GM23248 (cell line): ENCODE measurements around the gene NRM. TPM values are rescaled to one million over a fixed set of nuclear protein-coding genes. Genes with fewer than 3 reads are reported as not detected.

Experiments
- DNase-seq: peaks from one replicate; pipeline ENCODE4 v3.0.0-alpha.2; 2015
- H2AFZ ChIP-seq: fragments of 200-600 bp; sonication (generic); 2 replicates; pipeline ENCODE4 v1.6.1; 2016; ENCODE audit warnings: antibody characterized with exemption
- H3F3A ChIP-seq: fragments of 200-600 bp; sonication (generic); 2 replicates; pipeline ENCODE4 v1.6.1; 2016; ENCODE audit warnings: mild to moderate bottlenecking, antibody characterized with exemption, mixed run types; ENCODE audit not compliant: insufficient read depth
- H3K27ac ChIP-seq: fragments of 200-600 bp; sonication (generic); 2 replicates; pipeline ENCODE4 v1.5.1; 2016; ENCODE audit warnings: mild to moderate bottlenecking
- H3K27me3 ChIP-seq: fragments of 200-600 bp; sonication (generic); replicated peaks from 2 replicates; pipeline ENCODE4 v1.6.1; 2016; ENCODE audit warnings: mild to moderate bottlenecking; ENCODE audit not compliant: insufficient read depth
- H3K36me3 ChIP-seq: fragments of 200-600 bp; sonication (generic); 2 replicates; pipeline ENCODE4 v1.6.1; 2016; ENCODE audit warnings: low read depth, mild to moderate bottlenecking
- H3K4me1 ChIP-seq: fragments of 200-600 bp; sonication (generic); 2 replicates; pipeline ENCODE4 v1.6.1; 2016; ENCODE audit warnings: mild to moderate bottlenecking; ENCODE audit not compliant: insufficient read depth
- H3K4me2 ChIP-seq: fragments of 200-600 bp; sonication (generic); one replicate; pipeline ENCODE4 v1.6.1; 2016; ENCODE audit warnings: mild to moderate bottlenecking; ENCODE audit not compliant: unreplicated experiment
- H3K4me3 ChIP-seq: fragments of 200-600 bp; sonication (generic); 2 replicates; pipeline ENCODE4 v1.5.1; 2016; ENCODE audit warnings: mild to moderate bottlenecking
- H3K79me2 ChIP-seq: fragments of 200-600 bp; sonication (generic); 2 replicates; pipeline ENCODE4 v1.6.1; 2016; ENCODE audit warnings: mild to moderate bottlenecking; ENCODE audit not compliant: insufficient read depth
- H3K9ac ChIP-seq: fragments of 200-600 bp; sonication (generic); 2 replicates; pipeline ENCODE4 v1.6.1; 2016; ENCODE audit warnings: mild to moderate bottlenecking
- H3K9me2 ChIP-seq: fragments of 200-600 bp; sonication (generic); 2 replicates; pipeline ENCODE4 v1.6.1; 2016; ENCODE audit warnings: mixed run types, mild to moderate bottlenecking, moderate library complexity; ENCODE audit not compliant: insufficient read depth
- H3K9me3 ChIP-seq: fragments of 200-600 bp; sonication (generic); one replicate; pipeline ENCODE4 v1.6.1; 2017; ENCODE audit warnings: low read depth
- H4K20me1 ChIP-seq: fragments of 200-600 bp; sonication (generic); 2 replicates; pipeline ENCODE4 v1.6.0; 2016; ENCODE audit not compliant: insufficient read depth
- EZH2 ChIP-seq: fragments of 200-600 bp; sonication (generic); IDR thresholded peaks from 2 replicates; pipeline ENCODE4 v1.6.1; 2018; ENCODE audit warnings: antibody characterized with exemption, mild to moderate bottlenecking; ENCODE audit not compliant: insufficient read depth, poor library complexity, severe bottlenecking
- EZH2phosphoT487 ChIP-seq: fragments of 200-600 bp; sonication (generic); IDR thresholded peaks from 2 replicates; pipeline ENCODE4 v1.6.1; 2018; ENCODE audit warnings: antibody characterized with exemption, moderate library complexity, mild to moderate bottlenecking, low read depth; ENCODE audit not compliant: insufficient read depth
- WGBS, 2 experiments: methylation state at CpG; one replicate each; pipeline ENCODE4 v1.1.6; 2015 to 2017; ENCODE audit warnings: low lambda C conversion rate in 2 of 2, low coverage in 1 of 2; ENCODE audit errors: missing lambda C conversion rate in 2 of 2; 5-methylcytosine and 5-hydroxymethylcytosine counted together
- in situ Hi-C: fragments of 300-500 bp; cut with MboI; formaldehyde crosslinking; loops from 2 replicates; pipeline ENCODE4 v1.15.0; 2020
- polyA plus RNA-seq: library from polyadenylated mRNA; unstranded; fragments of >200 nt; fragmentation: Nextera tagmentation; extraction: Ambion mirVana; gene quantifications from 2 replicates; pipeline ENCODE4 v1.2.1, GENCODE V29; 2016
- total RNA-seq: library from RNA; depleted of rRNA; stranded (reverse); fragments of >200 nt; shearing (Covaris generic); gene quantifications from 2 replicates; pipeline ENCODE4 v1.2.3, GENCODE V29; 2014

Gene NRM
- total and polyA plus RNA-seq, 2 experiments from 2014 or later, result 6.2 to 11.3 TPM

DNA sequence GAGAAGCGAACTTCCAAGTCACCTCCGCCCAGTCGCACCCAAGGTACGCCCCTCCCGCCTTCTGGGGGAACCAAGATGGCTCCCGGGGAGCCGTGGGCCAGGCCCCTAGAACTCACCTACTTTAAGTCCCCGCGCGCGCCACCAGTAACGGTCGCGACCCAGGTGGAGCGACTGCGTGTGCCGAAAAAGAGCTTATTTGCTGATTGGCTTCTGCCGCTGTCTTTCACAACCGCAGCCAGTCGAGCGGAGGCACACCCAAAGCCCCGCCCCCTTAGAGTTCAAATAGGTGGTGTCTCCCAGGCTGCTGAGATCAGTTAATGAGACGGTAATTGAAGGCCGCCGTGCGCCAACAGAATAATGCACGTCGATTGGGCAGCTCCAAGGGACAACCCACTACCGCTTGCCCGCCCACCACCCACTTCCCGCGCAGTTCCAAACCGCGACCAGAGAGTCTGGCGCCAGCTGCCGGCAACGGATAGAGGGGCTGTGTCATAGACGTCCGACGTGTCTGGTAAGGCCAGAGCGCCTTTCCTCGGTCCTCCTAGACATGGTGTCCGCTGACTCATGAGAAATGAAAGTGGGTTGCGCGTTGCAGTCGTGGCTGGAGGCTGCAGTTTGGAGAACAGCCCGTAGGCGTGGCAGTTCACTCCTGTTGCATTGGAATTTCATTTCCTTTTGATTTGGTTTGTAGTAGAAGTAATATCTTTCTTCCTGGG, 26.5 kb upstream of the NRM start, which contains the start of gene MDC1:
Gene MDC1, minus strand, starts transcription at position 153 of the 716 bp plus-strand sequence. CDS start 2,106 bp downstream, outside the sequence.
- H3K4me1 ChIP-seq, result peaks cover 18% of the 10 kb centered on the region
- H3K27ac ChIP-seq, result peak within 1 kb of the TSS; percentile 94
- peaks cover 68% of the 10 kb centered on the region for H3K79me2 ChIP-seq
- peak within 1 kb of the TSS; percentile 99 for H3K9ac ChIP-seq
- H3K27me3 ChIP-seq, result no peaks in the 10 kb centered on the region
- peaks cover 7% of the 10 kb centered on the region; the same call in 1 of the 2 replicates for H3K36me3 ChIP-seq
- TF ChIP-seq EZH2 (no peak), EZH2phosphoT487 (no peak)
- H2AFZ ChIP-seq, result peak within 1 kb of the TSS; percentile 68
- H3K9me3 ChIP-seq, result no peaks in the 10 kb centered on the region
- peak; percentile 100 for DNase-seq
- peak within 1 kb of the TSS; percentile 76 for H3K4me3 ChIP-seq
- peaks cover 32% of the 10 kb centered on the region for H3F3A ChIP-seq
- 1% methylated on average over 48 of the region's 48 CpGs for WGBS, 2 experiments
- no peaks in the 10 kb centered on the region; the same call in 1 of the 2 replicates for H4K20me1 ChIP-seq
- in situ Hi-C loops, result no loop called here
- H3K9me2 ChIP-seq, result no peaks in the 10 kb centered on the region
- peak within 1 kb of the TSS; percentile 93 for H3K4me2 ChIP-seq

DNA sequence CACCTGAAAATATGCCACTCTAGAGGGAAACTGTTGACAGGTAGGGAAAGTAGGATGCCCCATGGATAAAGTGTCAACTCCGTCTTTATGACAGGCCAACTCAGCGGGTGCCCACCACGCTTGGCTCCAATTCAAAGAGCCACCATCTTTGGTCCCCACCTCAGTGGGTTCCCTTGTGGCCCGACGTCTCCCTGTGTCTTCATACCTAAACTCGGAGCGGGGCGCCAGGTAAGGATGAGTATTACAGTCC, 26.0 kb upstream of the NRM start:
- no peak for TF ChIP-seq EZH2
- no peak for TF ChIP-seq EZH2phosphoT487
- Histone ChIP-seq H3K9me3 (no peaks in the 10 kb centered on the region), H3K4me2 (peak overlapping the region; percentile 89), H3K27ac (peak overlapping the region; percentile 86), H3K9ac (peak overlapping the region; percentile 93), H3K79me2 (peaks cover 64% of the 10 kb centered on the region), H4K20me1 (no peaks in the 10 kb centered on the region), H3F3A (peaks cover 27% of the 10 kb centered on the region), H3K27me3 (no peaks in the 10 kb centered on the region), H2AFZ (peak overlapping the region; percentile 68), H3K36me3 (peaks cover 3% of the 10 kb centered on the region; the same call in 1 of the 2 replicates), H3K4me1 (peaks cover 18% of the 10 kb centered on the region), H3K4me3 (peak overlapping the region; percentile 76), H3K9me2 (no peaks in the 10 kb centered on the region)
- in situ Hi-C loops, result no loop called here
- WGBS, 2 experiments, result 1 to 4% methylated on average over 8 of the region's 8 CpGs
- DNase-seq, result no peak

DNA sequence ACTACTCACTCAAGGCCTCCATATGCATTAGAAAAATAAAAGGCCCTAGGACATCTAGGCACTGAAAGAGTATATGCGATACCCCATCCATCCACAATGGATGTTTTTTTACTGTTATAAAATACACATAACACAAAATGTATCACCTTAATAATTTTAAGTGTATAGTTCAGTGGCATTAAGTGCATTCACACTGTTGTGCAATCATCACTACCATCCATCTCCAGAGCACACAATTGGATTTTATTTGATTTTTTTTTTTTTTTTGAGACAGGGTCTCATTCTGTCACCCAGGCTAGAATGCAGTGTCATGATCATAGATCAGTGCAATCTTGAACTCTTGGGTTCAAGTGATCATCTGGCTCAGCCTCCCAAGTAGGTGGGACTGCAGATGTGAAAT, 23.5 kb upstream of the NRM start:
- H2AFZ ChIP-seq, result no peak overlapping the region
- DNase-seq, result no peak
- no peaks in the 10 kb centered on the region for H4K20me1 ChIP-seq
- H3K9ac ChIP-seq, result no peak overlapping the region
- peaks cover 43% of the 10 kb centered on the region for H3K79me2 ChIP-seq
- TF ChIP-seq EZH2phosphoT487, result no peak
- no peak for TF ChIP-seq EZH2
- H3K4me1 ChIP-seq, result peaks cover 17% of the 10 kb centered on the region
- H3F3A ChIP-seq, result peaks cover 13% of the 10 kb centered on the region
- H3K9me3 ChIP-seq, result no peaks in the 10 kb centered on the region
- H3K36me3 ChIP-seq, result peaks cover 3% of the 10 kb centered on the region; the same call in 1 of the 2 replicates
- H3K4me2 ChIP-seq, result no peak overlapping the region
- H3K4me3 ChIP-seq, result no peak overlapping the region
- H3K9me2 ChIP-seq, result no peaks in the 10 kb centered on the region
- H3K27ac ChIP-seq, result no peak overlapping the region
- H3K27me3 ChIP-seq, result no peaks in the 10 kb centered on the region
- 96 to 100% methylated on average over 1 of the region's 1 CpG for WGBS, 2 experiments
- in situ Hi-C loops, result no loop called here

DNA sequence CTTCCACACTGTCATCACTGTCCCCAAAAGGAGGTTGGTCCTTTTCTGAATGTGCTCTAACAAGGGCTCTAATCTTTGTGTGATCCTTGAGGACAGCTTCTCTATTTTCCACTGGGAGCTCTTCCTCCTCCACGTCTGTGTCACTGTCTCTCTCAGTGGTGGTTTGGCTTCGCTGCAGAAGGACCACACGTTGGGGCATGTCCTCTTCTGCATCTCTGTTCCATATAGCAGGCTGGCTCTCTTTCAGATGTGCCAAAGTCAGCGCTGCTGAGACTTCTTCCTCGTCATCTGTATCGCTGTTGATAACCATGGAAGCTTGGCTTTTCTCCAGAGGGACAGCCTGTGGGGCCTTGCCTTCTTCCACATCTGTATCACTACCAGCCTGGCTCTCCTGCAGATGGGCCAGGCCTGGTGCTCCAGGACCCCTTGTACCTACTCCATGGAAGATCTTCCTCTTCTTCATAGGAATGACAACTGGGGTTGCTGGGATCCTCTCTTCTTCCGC, 21.7 kb upstream of the NRM start:
- H3K79me2 ChIP-seq, result peaks cover 29% of the 10 kb centered on the region
- peaks cover 3% of the 10 kb centered on the region; the same call in 1 of the 2 replicates for H3K36me3 ChIP-seq
- DNase-seq, result no peak
- H3K27me3 ChIP-seq, result no peaks in the 10 kb centered on the region
- no peak overlapping the region for H3K9ac ChIP-seq
- H3K9me3 ChIP-seq, result no peaks in the 10 kb centered on the region
- H2AFZ ChIP-seq, result no peak overlapping the region
- WGBS, 2 experiments, result 77 to 80% methylated on average over 7 of the region's 7 CpGs
- H3K4me2 ChIP-seq, result no peak overlapping the region
- H3K9me2 ChIP-seq, result no peaks in the 10 kb centered on the region
- no peak for TF ChIP-seq EZH2
- in situ Hi-C loops, result no loop called here
- no peaks in the 10 kb centered on the region for H3F3A ChIP-seq
- H3K4me1 ChIP-seq, result peaks cover 5% of the 10 kb centered on the region; the same call in 1 of the 2 replicates
- no peaks in the 10 kb centered on the region for H4K20me1 ChIP-seq
- H3K27ac ChIP-seq, result no peak overlapping the region
- no peak overlapping the region for H3K4me3 ChIP-seq
